Sigmoid colon (tissue), 7 donors: ENCODE measurements around the gene HMCN2. TPM values are rescaled to one million over a fixed set of nuclear protein-coding genes. Genes with fewer than 3 reads are reported as not detected.

ENCODE experiments used
- DNase-seq: peaks from one replicate; pipeline ENCODE4 v3.0.0-alpha.2; 2019
- H3K27ac ChIP-seq, 4 donors: fragments of 200-600 bp; sonication (generic); one replicate each; pipeline ENCODE4 v1.5.1; 2016 to 2019; ENCODE audit warnings: mild to moderate bottlenecking in 1 of 4
- H3K27me3 ChIP-seq, 3 donors: fragments of 200-600 bp; sonication (generic); one replicate each; pipeline ENCODE4 v1.5.1; 2019; ENCODE audit warnings: mild to moderate bottlenecking in 1 of 3
- H3K36me3 ChIP-seq, 4 donors: fragments of 200-600 bp; sonication (generic); one replicate each; pipeline ENCODE4 v1.5.1; 2016 to 2019
- H3K4me1 ChIP-seq, 4 donors: fragments of 200-600 bp; sonication (generic); one replicate each; pipeline ENCODE4 v1.5.1; 2017 to 2019
- H3K4me3 ChIP-seq, 4 donors: fragments of 200-600 bp; sonication (generic); one replicate each; pipeline ENCODE4 v1.5.1; 2017 to 2019; ENCODE audit warnings: mild to moderate bottlenecking in 2 of 4, moderate library complexity in 1 of 4
- H3K9me3 ChIP-seq, 4 donors: fragments of 200-600 bp in 3 of 4; sonication (generic) in 3 of 4; one replicate each; pipeline versions ENCODE4 v1.5.1 to v1.6.1; 2013 to 2019
- EP300 ChIP-seq, 4 donors: sonication (generic); formaldehyde crosslinking; IDR thresholded peaks; one replicate each; pipeline ENCODE4 v1.6.1; 2017; ENCODE audit warnings: antibody characterized with exemption in 4 of 4
- POLR2A ChIP-seq, 2 donors: fragments of 450-650 bp; IDR thresholded peaks; one replicate each; pipeline ENCODE4 v1.6.1; 2016; ENCODE audit warnings: antibody characterized with exemption in 2 of 2, mild to moderate bottlenecking in 2 of 2, moderate library complexity in 2 of 2
- POLR2AphosphoS5 ChIP-seq, 4 donors: sonication (generic); formaldehyde crosslinking; IDR thresholded peaks; one replicate each; pipeline ENCODE4 v1.6.1; 2017; ENCODE audit warnings: antibody characterized with exemption in 4 of 4
- WGBS, 2 donors: extraction: QIAGEN DNeasy Blood & Tissue Kit; methylation state at CpG; one replicate each; pipeline ENCODE4 v1.1.7; 2013; 5-methylcytosine and 5-hydroxymethylcytosine counted together
- intact Hi-C: fragments of 100-400 bp; cut with DNase I; formaldehyde crosslinking; loops from one replicate; pipeline ENCODE4 v1.15.1; 2023
- polyA plus RNA-seq, 3 donors: library from polyadenylated mRNA; stranded (reverse); fragments of 200-250 nt; gene quantifications; one replicate each; pipeline ENCODE4 v1.2.3, GENCODE V29; 2013
- total RNA-seq, 4 donors: library from RNA; depleted of rRNA; stranded (reverse); fragments of >200 nt; gene quantifications; one replicate each; pipeline ENCODE4 v1.1.0, GENCODE V29; 2016
- TF ChIP-seq, protein P1 (sequence below), 4 experiments: fragments of 450-650 bp in 3 of 4; fragments of 200-600 bp in 1 of 4; IDR thresholded peaks; one replicate each; pipeline ENCODE4 v1.5.1; 2016 to 2019; ENCODE audit warnings: antibody characterized with exemption in 4 of 4, mild to moderate bottlenecking in 3 of 4, moderate library complexity in 2 of 4
- donor health status: healthy with polysubstance abuse.
- donor health status: Bipolar disorder and iron deficiency.
- donor health status: healthy.

The HMCN2 gene
- total and polyA plus RNA-seq, 7 donors = 3.6 to 106 (median 13.2) TPM

DNA sequence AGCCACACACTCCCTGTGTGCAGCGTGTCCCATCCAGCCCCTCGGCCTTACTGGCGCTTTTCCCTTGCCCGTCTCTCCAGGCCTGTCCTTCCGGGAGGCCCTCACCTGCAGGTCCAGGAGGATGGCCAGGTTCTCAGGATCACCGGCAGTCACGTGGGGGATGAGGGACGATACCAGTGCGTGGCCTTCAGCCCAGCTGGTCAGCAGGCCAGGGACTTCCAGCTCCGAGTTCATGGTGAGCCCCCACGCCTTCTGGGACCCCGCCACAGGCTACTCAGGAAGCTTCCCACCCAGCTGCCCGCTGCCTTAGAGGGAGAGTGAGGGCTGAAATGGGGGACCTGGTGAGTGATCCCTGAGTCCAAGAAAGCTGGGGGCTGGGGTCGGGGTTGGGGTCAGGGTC, 85.8 kb downstream of the HMCN2 start:
- intact Hi-C loops = no loop called here
- no peaks in the 10 kb centered on the region for H3K9me3 ChIP-seq
- H3K36me3 ChIP-seq = peaks cover 0 to 44% (median 20%) of the 10 kb centered on the region in 4 donors
- H3K27me3 ChIP-seq = no peaks in the 10 kb centered on the region
- no peak overlapping the region for H3K4me3 ChIP-seq
- TF ChIP-seq, protein P1, sequence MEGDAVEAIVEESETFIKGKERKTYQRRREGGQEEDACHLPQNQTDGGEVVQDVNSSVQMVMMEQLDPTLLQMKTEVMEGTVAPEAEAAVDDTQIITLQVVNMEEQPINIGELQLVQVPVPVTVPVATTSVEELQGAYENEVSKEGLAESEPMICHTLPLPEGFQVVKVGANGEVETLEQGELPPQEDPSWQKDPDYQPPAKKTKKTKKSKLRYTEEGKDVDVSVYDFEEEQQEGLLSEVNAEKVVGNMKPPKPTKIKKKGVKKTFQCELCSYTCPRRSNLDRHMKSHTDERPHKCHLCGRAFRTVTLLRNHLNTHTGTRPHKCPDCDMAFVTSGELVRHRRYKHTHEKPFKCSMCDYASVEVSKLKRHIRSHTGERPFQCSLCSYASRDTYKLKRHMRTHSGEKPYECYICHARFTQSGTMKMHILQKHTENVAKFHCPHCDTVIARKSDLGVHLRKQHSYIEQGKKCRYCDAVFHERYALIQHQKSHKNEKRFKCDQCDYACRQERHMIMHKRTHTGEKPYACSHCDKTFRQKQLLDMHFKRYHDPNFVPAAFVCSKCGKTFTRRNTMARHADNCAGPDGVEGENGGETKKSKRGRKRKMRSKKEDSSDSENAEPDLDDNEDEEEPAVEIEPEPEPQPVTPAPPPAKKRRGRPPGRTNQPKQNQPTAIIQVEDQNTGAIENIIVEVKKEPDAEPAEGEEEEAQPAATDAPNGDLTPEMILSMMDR (IDR thresholded peaks at IDR 0.05) = no peak
- TF ChIP-seq POLR2AphosphoS5 (IDR thresholded peaks at IDR 0.05) (no peak), EP300 (IDR thresholded peaks at IDR 0.05) (no peak), POLR2A (IDR thresholded peaks at IDR 0.05) (no peak)
- H3K27ac ChIP-seq = no peak overlapping the region
- 88 to 91% methylated on average over 14 of the region's 14 CpGs for WGBS, 2 donors
- no peak for DNase-seq
- H3K4me1 ChIP-seq = no peaks in the 10 kb centered on the region

DNA sequence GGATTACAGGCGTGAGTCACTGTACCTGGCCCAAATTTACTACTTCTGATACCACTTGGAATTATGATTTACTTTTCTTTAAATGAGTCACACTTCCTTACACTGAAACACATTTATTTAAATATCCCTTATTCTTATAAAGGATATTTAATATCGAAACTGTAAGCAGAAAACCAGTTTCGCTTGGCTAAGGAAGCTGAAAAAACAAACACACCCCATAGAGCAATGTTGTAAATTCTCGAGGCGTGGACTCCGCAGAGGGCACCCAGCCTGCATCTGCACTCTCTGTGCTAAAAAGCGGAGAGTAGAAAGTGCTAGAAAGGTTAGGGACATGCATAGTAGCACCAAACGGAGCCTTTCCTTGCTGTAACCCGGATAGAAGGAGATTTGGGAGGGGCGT, 86.5 kb downstream of the HMCN2 start:
- Histone ChIP-seq H3K27me3 (no peaks in the 10 kb centered on the region), H3K4me1 (no peaks in the 10 kb centered on the region), H3K4me3 (no peak overlapping the region), H3K9me3 (no peaks in the 10 kb centered on the region), H3K36me3 (peaks cover 0 to 47% (median 21%) of the 10 kb centered on the region in 4 donors), H3K27ac (no peak overlapping the region)
- no peak for DNase-seq
- intact Hi-C loops = no loop called here
- 19 to 62% methylated on average over 10 of the region's 10 CpGs for WGBS, 2 donors
- TF ChIP-seq POLR2A (IDR thresholded peaks at IDR 0.05) (no peak), EP300 (IDR thresholded peaks at IDR 0.05) (no peak), POLR2AphosphoS5 (IDR thresholded peaks at IDR 0.05) (no peak)
- TF ChIP-seq, protein P1 (IDR thresholded peaks at IDR 0.05) = no peak

DNA sequence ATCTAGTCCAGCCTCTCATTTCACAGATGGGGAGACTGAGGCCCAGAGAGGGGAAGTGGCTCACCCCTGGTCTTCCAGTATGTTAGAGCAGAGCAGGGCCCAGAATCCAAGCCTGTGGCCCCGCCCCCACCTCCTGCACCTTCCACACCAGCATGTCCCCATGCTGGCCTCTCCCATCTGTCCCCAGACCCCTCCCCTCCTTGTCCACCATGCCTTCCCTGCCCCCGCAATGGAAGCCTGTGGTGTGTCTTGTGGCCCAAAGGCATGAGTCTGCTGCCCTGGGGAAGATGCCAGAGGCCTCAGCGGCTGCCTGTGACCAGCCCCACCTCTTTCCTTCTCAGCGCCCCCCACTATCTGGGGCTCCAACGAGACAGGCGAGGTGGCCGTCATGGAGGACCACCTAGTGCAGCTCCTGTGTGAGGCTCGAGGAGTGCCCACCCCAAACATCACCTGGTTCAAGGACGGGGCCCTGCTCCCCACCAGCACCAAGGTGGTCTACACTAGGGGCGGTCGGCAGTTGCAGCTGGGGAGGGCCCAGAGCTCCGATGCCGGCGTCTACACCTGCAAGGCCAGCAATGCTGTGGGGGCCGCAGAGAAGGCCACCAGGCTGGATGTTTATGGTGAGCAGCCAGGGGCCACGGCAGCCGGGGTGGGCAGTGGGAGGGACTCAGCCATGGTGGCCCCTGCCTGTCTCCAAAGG, 87.2 kb downstream of the HMCN2 start:
- no peak for DNase-seq
- H3K36me3 ChIP-seq = peaks cover 0 to 52% (median 21%) of the 10 kb centered on the region in 4 donors
- 88 to 89% methylated on average over 17 of the region's 17 CpGs for WGBS, 2 donors
- H3K9me3 ChIP-seq = no peaks in the 10 kb centered on the region
- no peaks in the 10 kb centered on the region for H3K27me3 ChIP-seq
- no peak overlapping the region for H3K4me3 ChIP-seq
- intact Hi-C loops = no loop called here
- H3K27ac ChIP-seq = peak overlapping the region in 1 of 4 donors; percentile 65
- peaks cover 0 to 6% (median 0%) of the 10 kb centered on the region in 4 donors for H3K4me1 ChIP-seq
- TF ChIP-seq EP300 (IDR thresholded peaks at IDR 0.05) = no peak
- TF ChIP-seq, protein P1 (IDR thresholded peaks at IDR 0.05) = no peak
- no peak for TF ChIP-seq POLR2AphosphoS5 (IDR thresholded peaks at IDR 0.05)
- no peak for TF ChIP-seq POLR2A (IDR thresholded peaks at IDR 0.05)

DNA sequence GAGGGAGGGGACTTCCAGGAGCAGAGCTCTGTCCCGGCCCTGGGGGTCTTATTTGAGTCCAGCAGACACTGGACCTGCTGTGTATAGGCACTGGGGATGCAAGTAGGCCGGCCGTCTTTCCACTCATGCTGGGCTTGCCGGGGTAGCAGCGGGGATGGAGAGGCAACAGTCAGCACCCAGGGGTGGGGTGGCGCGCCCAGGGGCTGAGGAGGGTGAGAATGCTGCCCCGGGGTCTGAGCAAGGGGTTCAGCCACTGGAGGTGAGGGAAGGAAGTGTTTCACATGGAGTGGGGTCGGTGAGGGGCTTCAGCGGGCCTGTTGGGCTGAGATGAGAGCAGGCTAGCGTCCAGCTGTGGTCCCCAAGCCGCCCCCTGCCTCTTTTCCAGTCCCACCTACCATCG, 88.8 kb downstream of the HMCN2 start:
- intact Hi-C loops = no loop called here

More for the DNA sequence above, 88.8 kb downstream of the HMCN2 start:
- Histone ChIP-seq H3K9me3 (no peaks in the 10 kb centered on the region), H3K27ac (peak overlapping the region in 1 of 4 donors; percentile 65), H3K27me3 (no peaks in the 10 kb centered on the region), H3K4me1 (peaks cover 0 to 11% (median 0%) of the 10 kb centered on the region in 4 donors), H3K36me3 (peaks cover 0 to 54% (median 24%) of the 10 kb centered on the region in 4 donors), H3K4me3 (no peak overlapping the region)
- WGBS, 2 donors = 86 to 91% methylated on average over 13 of the region's 13 CpGs
- TF ChIP-seq, protein P1 (IDR thresholded peaks at IDR 0.05) = no peak
- TF ChIP-seq POLR2A (IDR thresholded peaks at IDR 0.05) = no peak
- no peak for TF ChIP-seq EP300 (IDR thresholded peaks at IDR 0.05)
- no peak for TF ChIP-seq POLR2AphosphoS5 (IDR thresholded peaks at IDR 0.05)
- DNase-seq = no peak
